Transverse colon (tissue), 4 donors: ENCODE data around the gene SPAG7.

Experiments used
- EP300 ChIP-seq: sonication (generic); formaldehyde crosslinking; IDR thresholded peaks from one replicate; pipeline ENCODE4 v1.6.1; 2017; ENCODE audit warnings: antibody characterized with exemption, low read depth
- POLR2A ChIP-seq: fragments of 450-650 bp; IDR thresholded peaks from one replicate; pipeline ENCODE4 v1.6.1; 2016; ENCODE audit warnings: antibody characterized with exemption, mild to moderate bottlenecking, moderate library complexity
- POLR2AphosphoS5 ChIP-seq, 3 donors: sonication (generic); formaldehyde crosslinking; IDR thresholded peaks; one replicate each; pipeline ENCODE4 v1.6.1; 2016; ENCODE audit warnings: antibody characterized with exemption in 3 of 3
- TF ChIP-seq, protein P1 (sequence below), 5 experiments: fragments of 200-600 bp in 3 of 5; fragments of 450-650 bp in 2 of 5; sonication (generic) in 3 of 5; IDR thresholded peaks; 1 replicate in 2 of 5; 2 replicates in 3 of 5; pipeline ENCODE4 v1.5.1; 2016 to 2017; ENCODE audit warnings: antibody characterized with exemption in 5 of 5, inconsistent platforms in 3 of 5, mild to moderate bottlenecking in 2 of 5, moderate library complexity in 1 of 5

DNA sequence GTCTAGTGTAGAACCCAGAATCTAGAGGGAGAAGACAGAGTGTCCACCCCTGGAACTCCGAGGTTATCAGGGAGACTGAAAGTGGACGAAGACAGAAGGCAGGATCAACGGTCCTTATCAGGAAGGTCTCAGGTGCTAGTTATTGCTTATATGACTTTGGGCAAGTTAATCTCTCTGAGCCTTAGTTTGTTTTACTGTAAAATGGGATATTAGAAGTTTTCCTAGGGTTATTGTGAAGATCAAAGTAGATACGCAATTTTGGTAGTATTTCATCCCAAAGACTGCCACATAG is 26.4 kb downstream of the SPAG7 start:
- TF ChIP-seq, protein P1, sequence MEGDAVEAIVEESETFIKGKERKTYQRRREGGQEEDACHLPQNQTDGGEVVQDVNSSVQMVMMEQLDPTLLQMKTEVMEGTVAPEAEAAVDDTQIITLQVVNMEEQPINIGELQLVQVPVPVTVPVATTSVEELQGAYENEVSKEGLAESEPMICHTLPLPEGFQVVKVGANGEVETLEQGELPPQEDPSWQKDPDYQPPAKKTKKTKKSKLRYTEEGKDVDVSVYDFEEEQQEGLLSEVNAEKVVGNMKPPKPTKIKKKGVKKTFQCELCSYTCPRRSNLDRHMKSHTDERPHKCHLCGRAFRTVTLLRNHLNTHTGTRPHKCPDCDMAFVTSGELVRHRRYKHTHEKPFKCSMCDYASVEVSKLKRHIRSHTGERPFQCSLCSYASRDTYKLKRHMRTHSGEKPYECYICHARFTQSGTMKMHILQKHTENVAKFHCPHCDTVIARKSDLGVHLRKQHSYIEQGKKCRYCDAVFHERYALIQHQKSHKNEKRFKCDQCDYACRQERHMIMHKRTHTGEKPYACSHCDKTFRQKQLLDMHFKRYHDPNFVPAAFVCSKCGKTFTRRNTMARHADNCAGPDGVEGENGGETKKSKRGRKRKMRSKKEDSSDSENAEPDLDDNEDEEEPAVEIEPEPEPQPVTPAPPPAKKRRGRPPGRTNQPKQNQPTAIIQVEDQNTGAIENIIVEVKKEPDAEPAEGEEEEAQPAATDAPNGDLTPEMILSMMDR (IDR thresholded peaks at IDR 0.05): no peak
- no peak for TF ChIP-seq EP300
- no peak for TF ChIP-seq POLR2AphosphoS5 (IDR thresholded peaks at IDR 0.05)
- TF ChIP-seq POLR2A: no peak
